ENCODE results near the gene CD7. TPM values are rescaled to one million over a fixed set of nuclear protein-coding genes. Genes with fewer than 3 reads are reported as not detected.

CD7 gene
- total and polyA plus RNA-seq, 9 of the 15 experiments (the other 6 are each of a cell fraction or from before 2014, with no cell fraction given) = 0.21 to 0.35 TPM; not detected in 7

DNA sequence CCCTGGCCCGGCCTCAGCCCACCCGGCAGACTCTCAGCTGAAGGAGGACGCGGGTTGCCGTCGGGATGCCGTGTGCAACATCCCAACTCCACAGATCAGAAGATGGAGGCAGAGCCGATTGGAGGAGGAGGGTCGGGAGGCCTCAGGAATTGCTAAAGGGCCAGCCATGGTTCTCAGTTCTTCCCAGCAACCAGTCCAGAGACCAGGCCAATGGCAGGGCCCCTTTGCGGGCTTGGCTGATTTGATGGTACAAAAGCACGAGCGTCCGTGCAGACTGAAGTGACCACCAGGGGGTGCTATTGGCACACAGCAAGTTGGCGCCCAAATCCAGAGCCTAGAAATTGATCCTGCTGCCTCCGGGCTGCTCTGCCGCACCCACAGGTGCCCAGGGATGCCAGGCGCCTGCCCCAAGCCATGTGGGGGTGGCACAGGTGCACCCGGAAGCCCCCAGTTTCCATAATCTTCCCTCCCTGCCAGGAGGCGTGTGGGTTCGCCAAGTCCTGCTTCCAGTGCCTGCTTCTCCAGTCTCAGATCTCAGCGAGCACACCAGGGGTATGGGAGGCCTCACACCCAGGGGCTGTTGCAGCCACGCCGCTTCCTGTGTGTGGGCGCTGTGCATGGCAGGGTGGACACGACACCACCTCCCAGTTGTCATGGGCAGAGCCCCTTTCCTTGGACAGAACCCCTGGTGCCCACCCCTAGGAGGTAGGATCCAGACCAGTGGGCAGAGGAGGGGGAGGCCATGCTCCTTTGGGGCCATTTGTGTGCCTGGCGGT is 34.5 kb upstream of the CD7 start (continued):
- TF ChIP-seq, protein P1, sequence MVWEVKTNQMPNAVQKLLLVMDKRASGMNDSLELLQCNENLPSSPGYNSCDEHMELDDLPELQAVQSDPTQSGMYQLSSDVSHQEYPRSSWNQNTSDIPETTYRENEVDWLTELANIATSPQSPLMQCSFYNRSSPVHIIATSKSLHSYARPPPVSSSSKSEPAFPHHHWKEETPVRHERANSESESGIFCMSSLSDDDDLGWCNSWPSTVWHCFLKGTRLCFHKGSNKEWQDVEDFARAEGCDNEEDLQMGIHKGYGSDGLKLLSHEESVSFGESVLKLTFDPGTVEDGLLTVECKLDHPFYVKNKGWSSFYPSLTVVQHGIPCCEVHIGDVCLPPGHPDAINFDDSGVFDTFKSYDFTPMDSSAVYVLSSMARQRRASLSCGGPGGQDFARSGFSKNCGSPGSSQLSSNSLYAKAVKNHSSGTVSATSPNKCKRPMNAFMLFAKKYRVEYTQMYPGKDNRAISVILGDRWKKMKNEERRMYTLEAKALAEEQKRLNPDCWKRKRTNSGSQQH (CRISPR knock-in tag; IDR thresholded peaks at IDR 0.05) = no peak
- TF ChIP-seq CBX2 (IDR thresholded peaks at IDR 0.05; ENCODE audit: insufficient read depth, low read length, poor library complexity, severe bottlenecking) (no peak), ZNF436 (CRISPR knock-in tag; IDR thresholded peaks at IDR 0.05) (no peak), ZNF282 (CRISPR knock-in tag; IDR thresholded peaks at IDR 0.05) (0 out of 2 replicates have a peak, but pooled peaks have one; percentile 22), TBP (optimal IDR thresholded peaks at IDR 0.05; ENCODE audit: low read depth, low read length) (peak; percentile 5), HNRNPL (IDR thresholded peaks at IDR 0.05; ENCODE audit: low read depth, low read length) (no peak), BRCA1 (IDR thresholded peaks at IDR 0.05) (no peak), BRCA1 (CRISPR knock-in tag; IDR thresholded peaks at IDR 0.05) (peak; percentile 64; the same call in 1 of the 2 replicates), ZKSCAN1 (IDR thresholded peaks at IDR 0.05; ENCODE audit: low read depth, low read length) (no peak), CBFA2T3 (IDR thresholded peaks at IDR 0.05) (no peak), ZNF134 (CRISPR knock-in tag; conservative IDR thresholded peaks at IDR 0.05) (no peak), ELF2 (CRISPR knock-in tag; IDR thresholded peaks at IDR 0.05) (no peak), NCOA1 (IDR thresholded peaks at IDR 0.05; ENCODE audit: low read depth) (no peak), ZNF316 (IDR thresholded peaks at IDR 0.05) (no peak), XRCC4 (IDR thresholded peaks at IDR 0.05; ENCODE audit: extremely low read depth, insufficient read depth, insufficient read length) (no peak), ZNF589 (CRISPR knock-in tag; IDR thresholded peaks at IDR 0.05; ENCODE audit: low read depth) (no peak), NRF1 (conservative IDR thresholded peaks at IDR 0.05 in 1 of 2, IDR thresholded peaks at IDR 0.05 in 1 of 2) (no peak), ZNF431 (CRISPR knock-in tag; IDR thresholded peaks at IDR 0.05) (no peak)
- TF ChIP-seq, protein P2, sequence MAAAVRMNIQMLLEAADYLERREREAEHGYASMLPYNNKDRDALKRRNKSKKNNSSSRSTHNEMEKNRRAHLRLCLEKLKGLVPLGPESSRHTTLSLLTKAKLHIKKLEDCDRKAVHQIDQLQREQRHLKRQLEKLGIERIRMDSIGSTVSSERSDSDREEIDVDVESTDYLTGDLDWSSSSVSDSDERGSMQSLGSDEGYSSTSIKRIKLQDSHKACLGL (CRISPR knock-in tag; IDR thresholded peaks at IDR 0.05; ENCODE audit: borderline replicate concordance, poor library complexity, severe bottlenecking) = no peak
- TF ChIP-seq, protein P3, sequence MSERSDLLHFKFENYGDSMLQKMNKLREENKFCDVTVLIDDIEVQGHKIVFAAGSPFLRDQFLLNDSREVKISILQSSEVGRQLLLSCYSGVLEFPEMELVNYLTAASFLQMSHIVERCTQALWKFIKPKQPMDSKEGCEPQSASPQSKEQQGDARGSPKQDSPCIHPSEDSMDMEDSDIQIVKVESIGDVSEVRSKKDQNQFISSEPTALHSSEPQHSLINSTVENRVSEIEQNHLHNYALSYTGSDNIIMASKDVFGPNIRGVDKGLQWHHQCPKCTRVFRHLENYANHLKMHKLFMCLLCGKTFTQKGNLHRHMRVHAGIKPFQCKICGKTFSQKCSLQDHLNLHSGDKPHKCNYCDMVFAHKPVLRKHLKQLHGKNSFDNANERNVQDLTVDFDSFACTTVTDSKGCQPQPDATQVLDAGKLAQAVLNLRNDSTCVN (CRISPR knock-in tag; IDR thresholded peaks at IDR 0.05) = no peak
- TF ChIP-seq, protein P4, sequence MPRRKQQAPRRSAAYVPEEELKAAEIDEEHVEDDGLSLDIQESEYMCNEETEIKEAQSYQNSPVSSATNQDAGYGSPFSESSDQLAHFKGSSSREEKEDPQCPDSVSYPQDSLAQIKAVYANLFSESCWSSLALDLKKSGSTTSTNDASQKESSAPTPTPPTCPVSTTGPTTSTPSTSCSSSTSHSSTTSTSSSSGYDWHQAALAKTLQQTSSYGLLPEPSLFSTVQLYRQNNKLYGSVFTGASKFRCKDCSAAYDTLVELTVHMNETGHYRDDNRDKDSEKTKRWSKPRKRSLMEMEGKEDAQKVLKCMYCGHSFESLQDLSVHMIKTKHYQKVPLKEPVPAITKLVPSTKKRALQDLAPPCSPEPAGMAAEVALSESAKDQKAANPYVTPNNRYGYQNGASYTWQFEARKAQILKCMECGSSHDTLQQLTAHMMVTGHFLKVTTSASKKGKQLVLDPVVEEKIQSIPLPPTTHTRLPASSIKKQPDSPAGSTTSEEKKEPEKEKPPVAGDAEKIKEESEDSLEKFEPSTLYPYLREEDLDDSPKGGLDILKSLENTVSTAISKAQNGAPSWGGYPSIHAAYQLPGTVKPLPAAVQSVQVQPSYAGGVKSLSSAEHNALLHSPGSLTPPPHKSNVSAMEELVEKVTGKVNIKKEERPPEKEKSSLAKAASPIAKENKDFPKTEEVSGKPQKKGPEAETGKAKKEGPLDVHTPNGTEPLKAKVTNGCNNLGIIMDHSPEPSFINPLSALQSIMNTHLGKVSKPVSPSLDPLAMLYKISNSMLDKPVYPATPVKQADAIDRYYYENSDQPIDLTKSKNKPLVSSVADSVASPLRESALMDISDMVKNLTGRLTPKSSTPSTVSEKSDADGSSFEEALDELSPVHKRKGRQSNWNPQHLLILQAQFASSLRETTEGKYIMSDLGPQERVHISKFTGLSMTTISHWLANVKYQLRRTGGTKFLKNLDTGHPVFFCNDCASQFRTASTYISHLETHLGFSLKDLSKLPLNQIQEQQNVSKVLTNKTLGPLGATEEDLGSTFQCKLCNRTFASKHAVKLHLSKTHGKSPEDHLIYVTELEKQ (CRISPR knock-in tag; IDR thresholded peaks at IDR 0.05) = no peak

Data from K562 (cell line).